Thyroid gland (tissue), 4 donors: ENCODE measurements around the gene AATF.

Source experiments
- CTCF ChIP-seq, 6 experiments: fragments of 200-600 bp in 3 of 6; fragments of 450-650 bp in 3 of 6; sonication (generic) in 3 of 6; IDR thresholded peaks; one replicate each; pipeline ENCODE4 v1.5.1; 2016 to 2019; ENCODE audit warnings: antibody characterized with exemption in 6 of 6, mild to moderate bottlenecking in 2 of 6, inconsistent platforms in 1 of 6, moderate library complexity in 1 of 6
- POLR2A ChIP-seq, 2 donors: fragments of 450-650 bp; IDR thresholded peaks; one replicate each; pipeline ENCODE4 v1.6.1; 2017; ENCODE audit warnings: antibody characterized with exemption in 2 of 2, mild to moderate bottlenecking in 2 of 2, moderate library complexity in 1 of 2

- TF ChIP-seq POLR2A (IDR thresholded peaks at IDR 0.05): no peak
- no peak for TF ChIP-seq CTCF (IDR thresholded peaks at IDR 0.05)
Observed at GRCh38 chr17:37079065-37079708, 130.4 kb downstream of the AATF start.
